Gastroesophageal sphincter (tissue), 4 donors: ENCODE results near the gene EPHB1. TPM values are rescaled to one million over a fixed set of nuclear protein-coding genes. Genes with fewer than 3 reads are reported as not detected.

Experiments
- ATAC-seq: fragments of 150-250 bp; one replicate; pipeline ENCODE4 v1.9.1; 2016; ENCODE audit warnings: mild to moderate bottlenecking, moderate library complexity
- H3K27ac ChIP-seq, 4 donors: fragments of 200-600 bp; sonication (generic) in 3 of 4; 1 replicate in 3 of 4; 2 replicates in 1 of 4; pipeline ENCODE4 v1.5.1; 2016 to 2019
- H3K27me3 ChIP-seq: fragments of 200-600 bp; sonication (generic); one replicate; pipeline ENCODE4 v1.5.1; 2019
- H3K36me3 ChIP-seq, 2 donors: fragments of 200-600 bp; sonication (generic); one replicate each; pipeline ENCODE4 v1.5.1; 2019; ENCODE audit warnings: control low read depth in 1 of 2
- H3K4me1 ChIP-seq, 3 donors: fragments of 200-600 bp; sonication (generic); 1 replicate in 2 of 3; 2 replicates in 1 of 3; pipeline ENCODE4 v1.5.1; 2016 to 2019; ENCODE audit warnings: control low read depth in 2 of 3
- H3K4me3 ChIP-seq, 2 donors: fragments of 200-600 bp; sonication (generic); one replicate each; pipeline ENCODE4 v1.5.1; 2019; ENCODE audit warnings: mild to moderate bottlenecking in 1 of 2, moderate library complexity in 1 of 2
- H3K9me3 ChIP-seq, 3 donors: fragments of 200-600 bp; sonication (generic); one replicate each; pipeline ENCODE4 v1.5.1; 2017 to 2019; ENCODE audit warnings: control low read depth in 2 of 3
- EP300 ChIP-seq: sonication (generic); formaldehyde crosslinking; IDR thresholded peaks from one replicate; pipeline ENCODE4 v1.6.1; 2017; ENCODE audit warnings: antibody characterized with exemption, mild to moderate bottlenecking
- POLR2A ChIP-seq, 2 donors: fragments of 450-650 bp; IDR thresholded peaks; one replicate each; pipeline ENCODE4 v1.6.1; 2017; ENCODE audit warnings: antibody characterized with exemption in 2 of 2, mild to moderate bottlenecking in 2 of 2, moderate library complexity in 1 of 2
- POLR2AphosphoS5 ChIP-seq: sonication (generic); formaldehyde crosslinking; IDR thresholded peaks from one replicate; pipeline ENCODE4 v1.6.1; 2017; ENCODE audit warnings: antibody characterized with exemption
- WGBS, 2 donors: methylation state at CpG; one replicate each; pipeline ENCODE4 v1.1.5; 2018; ENCODE audit warnings: low coverage in 1 of 2; 5-methylcytosine and 5-hydroxymethylcytosine counted together
- total RNA-seq, 4 donors: library from RNA; depleted of rRNA; stranded (reverse); fragments of >200 nt; gene quantifications; one replicate each; pipeline ENCODE4 v1.1.0, GENCODE V29; 2016
- TF ChIP-seq, protein P1 (sequence below), 4 experiments: fragments of 200-600 bp in 2 of 4; fragments of 450-650 bp in 2 of 4; sonication (generic) in 1 of 4; IDR thresholded peaks; one replicate each; pipeline ENCODE4 v1.5.1; 2017 to 2019; ENCODE audit warnings: antibody characterized with exemption in 4 of 4, mild to moderate bottlenecking in 2 of 4, moderate library complexity in 2 of 4

EPHB1 gene
- total RNA-seq, 4 donors from 2014 or later = 0.81 to 5.7 (median 2.5) TPM; not detected in 1

GRCh38 chr3:135246027-135246426 lies 451.0 kb downstream of the EPHB1 start:
- WGBS, 2 donors = 50% methylated on average over 1 of the region's 1 CpG; no CpG with 5 or more reads in 1 of the 2 donors
- Histone ChIP-seq H3K4me1 (no peaks in the 10 kb centered on the region), H3K4me3 (no peak overlapping the region), H3K9me3 (no peaks in the 10 kb centered on the region), H3K36me3 (peaks cover 0 to 7% of the 10 kb centered on the region in 2 donors), H3K27me3 (no peaks in the 10 kb centered on the region), H3K27ac (no peak overlapping the region)
- no peak for TF ChIP-seq EP300
- no peak for TF ChIP-seq POLR2AphosphoS5
- TF ChIP-seq, protein P1, sequence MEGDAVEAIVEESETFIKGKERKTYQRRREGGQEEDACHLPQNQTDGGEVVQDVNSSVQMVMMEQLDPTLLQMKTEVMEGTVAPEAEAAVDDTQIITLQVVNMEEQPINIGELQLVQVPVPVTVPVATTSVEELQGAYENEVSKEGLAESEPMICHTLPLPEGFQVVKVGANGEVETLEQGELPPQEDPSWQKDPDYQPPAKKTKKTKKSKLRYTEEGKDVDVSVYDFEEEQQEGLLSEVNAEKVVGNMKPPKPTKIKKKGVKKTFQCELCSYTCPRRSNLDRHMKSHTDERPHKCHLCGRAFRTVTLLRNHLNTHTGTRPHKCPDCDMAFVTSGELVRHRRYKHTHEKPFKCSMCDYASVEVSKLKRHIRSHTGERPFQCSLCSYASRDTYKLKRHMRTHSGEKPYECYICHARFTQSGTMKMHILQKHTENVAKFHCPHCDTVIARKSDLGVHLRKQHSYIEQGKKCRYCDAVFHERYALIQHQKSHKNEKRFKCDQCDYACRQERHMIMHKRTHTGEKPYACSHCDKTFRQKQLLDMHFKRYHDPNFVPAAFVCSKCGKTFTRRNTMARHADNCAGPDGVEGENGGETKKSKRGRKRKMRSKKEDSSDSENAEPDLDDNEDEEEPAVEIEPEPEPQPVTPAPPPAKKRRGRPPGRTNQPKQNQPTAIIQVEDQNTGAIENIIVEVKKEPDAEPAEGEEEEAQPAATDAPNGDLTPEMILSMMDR (IDR thresholded peaks at IDR 0.05) = no peak
- no peak for TF ChIP-seq POLR2A (IDR thresholded peaks at IDR 0.05)
- no peak for ATAC-seq

DNA sequence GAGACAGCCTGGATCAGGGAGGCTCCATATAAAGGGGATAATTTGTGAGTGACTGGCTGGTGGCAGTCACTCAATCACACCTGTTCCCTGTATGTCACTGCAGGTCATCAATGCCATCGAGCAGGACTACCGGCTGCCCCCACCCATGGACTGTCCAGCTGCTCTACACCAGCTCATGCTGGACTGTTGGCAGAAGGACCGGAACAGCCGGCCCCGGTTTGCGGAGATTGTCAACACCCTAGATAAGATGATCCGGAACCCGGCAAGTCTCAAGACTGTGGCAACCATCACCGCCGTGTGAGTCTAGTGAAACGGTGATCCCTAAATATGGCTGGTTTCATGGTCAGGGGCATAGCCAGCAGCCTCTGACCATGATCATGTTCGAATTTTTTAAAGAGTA lies 453.2 kb downstream of the EPHB1 start:
- no peaks in the 10 kb centered on the region for H3K36me3 ChIP-seq
- H3K27ac ChIP-seq = no peak overlapping the region
- H3K9me3 ChIP-seq = no peaks in the 10 kb centered on the region
- ATAC-seq = no peak
- no peak overlapping the region for H3K4me3 ChIP-seq
- H3K4me1 ChIP-seq = no peaks in the 10 kb centered on the region
- 64 to 84% methylated on average over 3 to 5 of the region's 12 CpGs for WGBS, 2 donors
- H3K27me3 ChIP-seq = no peaks in the 10 kb centered on the region
- no peak for TF ChIP-seq EP300
- TF ChIP-seq POLR2AphosphoS5 = no peak
- TF ChIP-seq, protein P1 (IDR thresholded peaks at IDR 0.05) = no peak
- TF ChIP-seq POLR2A (IDR thresholded peaks at IDR 0.05) = no peak

DNA sequence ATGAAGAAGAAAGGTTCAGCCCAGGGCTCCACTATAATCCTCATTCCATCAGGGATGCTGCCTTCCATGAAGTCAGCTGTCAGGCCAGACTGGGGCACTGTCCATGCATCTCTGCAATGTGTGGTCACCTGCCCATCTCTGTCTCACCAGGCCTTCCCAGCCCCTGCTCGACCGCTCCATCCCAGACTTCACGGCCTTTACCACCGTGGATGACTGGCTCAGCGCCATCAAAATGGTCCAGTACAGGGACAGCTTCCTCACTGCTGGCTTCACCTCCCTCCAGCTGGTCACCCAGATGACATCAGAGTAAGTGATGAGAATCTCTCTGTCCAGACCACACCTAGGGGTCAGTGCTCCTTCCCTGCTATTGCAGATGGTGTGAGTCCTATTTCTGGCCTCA lies 454.1 kb downstream of the EPHB1 start:
- 94% methylated on average over 5 of the region's 5 CpGs; no CpG with 5 or more reads in 1 of the 2 donors for WGBS, 2 donors
- ATAC-seq = no peak
- no peaks in the 10 kb centered on the region for H3K9me3 ChIP-seq
- H3K4me3 ChIP-seq = no peak overlapping the region
- no peaks in the 10 kb centered on the region for H3K36me3 ChIP-seq
- no peak overlapping the region for H3K27ac ChIP-seq
- no peaks in the 10 kb centered on the region for H3K4me1 ChIP-seq
- TF ChIP-seq EP300 (no peak), POLR2AphosphoS5 (no peak), POLR2A (IDR thresholded peaks at IDR 0.05) (no peak)
- TF ChIP-seq, protein P1 (IDR thresholded peaks at IDR 0.05) = no peak
- H3K27me3 ChIP-seq = no peaks in the 10 kb centered on the region

DNA sequence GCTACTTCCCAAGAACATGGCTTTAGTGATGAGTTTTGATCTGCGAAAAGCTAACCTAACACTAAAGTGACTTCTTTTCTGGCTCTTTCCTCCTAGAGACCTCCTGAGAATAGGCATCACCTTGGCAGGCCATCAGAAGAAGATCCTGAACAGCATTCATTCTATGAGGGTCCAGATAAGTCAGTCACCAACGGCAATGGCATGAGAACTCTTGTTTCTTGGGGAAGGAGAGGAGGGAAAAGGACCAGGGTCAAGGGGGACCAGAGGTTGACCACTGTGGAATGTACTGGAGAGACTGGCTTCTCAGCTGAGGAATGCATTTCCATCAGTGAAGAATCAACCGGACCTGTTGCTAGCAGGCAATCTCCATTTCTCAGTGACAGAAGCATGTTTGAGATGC lies 463.9 kb downstream of the EPHB1 start:
- no peak overlapping the region for H3K27ac ChIP-seq
- no peaks in the 10 kb centered on the region for H3K9me3 ChIP-seq
- H3K4me3 ChIP-seq = no peak overlapping the region
- ATAC-seq = no peak
- H3K4me1 ChIP-seq = no peaks in the 10 kb centered on the region
- WGBS, 2 donors = 75 to 79% methylated on average over 1 to 3 of the region's 3 CpGs
- TF ChIP-seq, protein P1 (IDR thresholded peaks at IDR 0.05) = no peak
- TF ChIP-seq POLR2AphosphoS5 = no peak
- no peak for TF ChIP-seq EP300
- no peak for TF ChIP-seq POLR2A (IDR thresholded peaks at IDR 0.05)
- H3K36me3 ChIP-seq = peaks cover 0 to 4% of the 10 kb centered on the region in 2 donors
- no peaks in the 10 kb centered on the region for H3K27me3 ChIP-seq

DNA sequence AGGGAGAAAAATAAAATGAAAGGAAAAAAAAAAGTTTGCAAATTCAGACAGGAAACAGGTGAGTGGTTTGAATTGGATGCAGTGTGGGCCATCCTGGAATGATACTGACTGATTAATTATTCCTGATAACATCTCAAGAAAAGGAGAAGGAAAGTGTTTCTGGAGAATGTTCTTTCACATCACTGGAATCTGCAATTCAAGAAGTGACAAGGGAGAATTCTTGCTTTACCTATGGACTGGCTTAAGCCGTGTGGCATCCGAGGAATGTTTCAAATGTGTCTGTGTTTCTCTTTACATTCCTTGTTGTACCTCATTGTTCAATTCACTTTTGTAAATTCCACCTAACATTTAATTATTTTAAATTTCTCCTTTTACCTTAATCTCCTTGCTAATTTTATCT lies 465.0 kb downstream of the EPHB1 start:
- 76 to 88% methylated on average over 2 of the region's 2 CpGs for WGBS, 2 donors

More for the DNA sequence above, 465.0 kb downstream of the EPHB1 start:
- Histone ChIP-seq H3K36me3 (peaks cover 0 to 4% of the 10 kb centered on the region in 2 donors), H3K27me3 (no peaks in the 10 kb centered on the region), H3K4me1 (no peaks in the 10 kb centered on the region), H3K9me3 (no peaks in the 10 kb centered on the region), H3K4me3 (no peak overlapping the region), H3K27ac (no peak overlapping the region)
- ATAC-seq = no peak
- TF ChIP-seq EP300 = no peak
- TF ChIP-seq POLR2A (IDR thresholded peaks at IDR 0.05) = no peak
- TF ChIP-seq POLR2AphosphoS5 = no peak
- TF ChIP-seq, protein P1 (IDR thresholded peaks at IDR 0.05) = no peak
